Fibroblast of lung (primary cell): ENCODE measurements around the gene ANKFY1.

Experiments
- EZH2 ChIP-seq: IDR thresholded peaks from 2 replicates; pipeline ENCODE4 v1.5.1; 2012; ENCODE audit warnings: low read length, control low read depth, mild to moderate bottlenecking; ENCODE audit errors: missing control alignments
- TF ChIP-seq, protein P1 (sequence below), 2 donors: IDR thresholded peaks in 1 of 2; conservative IDR thresholded peaks in 1 of 2; 1 replicate in 1 of 2; 2 replicates in 1 of 2; pipeline ENCODE4 v1.5.1; 2011 to 2012; ENCODE audit warnings: low read length in 2 of 2, control low read depth in 1 of 2, inconsistent platforms in 1 of 2, low read depth in 1 of 2, mild to moderate bottlenecking in 1 of 2

GRCh38 chr17:4249452-4250029, 14.2 kb downstream of the ANKFY1 start:
- TF ChIP-seq, protein P1, sequence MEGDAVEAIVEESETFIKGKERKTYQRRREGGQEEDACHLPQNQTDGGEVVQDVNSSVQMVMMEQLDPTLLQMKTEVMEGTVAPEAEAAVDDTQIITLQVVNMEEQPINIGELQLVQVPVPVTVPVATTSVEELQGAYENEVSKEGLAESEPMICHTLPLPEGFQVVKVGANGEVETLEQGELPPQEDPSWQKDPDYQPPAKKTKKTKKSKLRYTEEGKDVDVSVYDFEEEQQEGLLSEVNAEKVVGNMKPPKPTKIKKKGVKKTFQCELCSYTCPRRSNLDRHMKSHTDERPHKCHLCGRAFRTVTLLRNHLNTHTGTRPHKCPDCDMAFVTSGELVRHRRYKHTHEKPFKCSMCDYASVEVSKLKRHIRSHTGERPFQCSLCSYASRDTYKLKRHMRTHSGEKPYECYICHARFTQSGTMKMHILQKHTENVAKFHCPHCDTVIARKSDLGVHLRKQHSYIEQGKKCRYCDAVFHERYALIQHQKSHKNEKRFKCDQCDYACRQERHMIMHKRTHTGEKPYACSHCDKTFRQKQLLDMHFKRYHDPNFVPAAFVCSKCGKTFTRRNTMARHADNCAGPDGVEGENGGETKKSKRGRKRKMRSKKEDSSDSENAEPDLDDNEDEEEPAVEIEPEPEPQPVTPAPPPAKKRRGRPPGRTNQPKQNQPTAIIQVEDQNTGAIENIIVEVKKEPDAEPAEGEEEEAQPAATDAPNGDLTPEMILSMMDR (conservative IDR thresholded peaks at IDR 0.05 in 1 of 2, IDR thresholded peaks at IDR 0.05 in 1 of 2; ENCODE audit: low read depth in 1 of 2, low read length in 2 of 2) = peak; percentile 54 to 57
- TF ChIP-seq EZH2 = no peak
